NT2/D1 (cell line): Measurements from ENCODE around the gene INSYN1.
"Not testable (repeated sequence)": the region's sequence is repeated elsewhere in the genome, so short reads cannot be mapped to it uniquely, and the experiment has no call there.

Experiments used
- DNase-seq: peaks from one replicate; pipeline ENCODE4 v3.0.0-alpha.2; 2011; ENCODE audit warnings: low read depth, low spot score
- H3K27me3 ChIP-seq: 2 replicates; pipeline ENCODE4 v1.6.0; 2011; ENCODE audit warnings: mild to moderate bottlenecking; ENCODE audit not compliant: insufficient read length, insufficient read depth
- H3K36me3 ChIP-seq: 2 replicates; pipeline ENCODE4 v1.6.1; 2011; ENCODE audit warnings: mild to moderate bottlenecking, low read length, mixed read lengths; ENCODE audit not compliant: insufficient read depth, insufficient read length
- H3K4me1 ChIP-seq: 2 replicates; pipeline ENCODE4 v1.5.1; 2011; ENCODE audit not compliant: insufficient read depth, insufficient read length
- H3K4me3 ChIP-seq: 2 replicates; pipeline ENCODE4 v1.5.1; 2011; ENCODE audit warnings: low read depth; ENCODE audit not compliant: insufficient read length
- H3K9ac ChIP-seq: 2 replicates; pipeline ENCODE4 v1.6.0; 2011; ENCODE audit warnings: low read depth; ENCODE audit not compliant: insufficient read length
- H3K9me3 ChIP-seq: 2 replicates; pipeline ENCODE4 v1.5.1; 2011; ENCODE audit warnings: mild to moderate bottlenecking, low read length; ENCODE audit not compliant: insufficient read depth
- SUZ12 ChIP-seq: IDR thresholded peaks from 2 replicates; pipeline ENCODE4 v1.6.1; 2011; ENCODE audit not compliant: insufficient read length, insufficient read depth; ENCODE audit errors: extremely low read depth
- YY1 ChIP-seq: IDR thresholded peaks from 2 replicates; pipeline ENCODE4 v1.6.1; 2011; ENCODE audit not compliant: insufficient read length, insufficient read depth
- ZNF274 ChIP-seq: IDR thresholded peaks from 2 replicates; pipeline ENCODE4 v1.6.1; 2011; ENCODE audit warnings: mild to moderate bottlenecking, low read depth, low read length

Gene INSYN1

GRCh38 chr15:73710321-73710720 lies 42.8 kb downstream of the INSYN1 start:
- no peaks in the 10 kb centered on the region for H3K27me3 ChIP-seq
- H3K36me3 ChIP-seq: peaks cover 90% of the 10 kb centered on the region
- no peak for TF ChIP-seq ZNF274
- no peak for TF ChIP-seq YY1
- no peak for TF ChIP-seq SUZ12
- DNase-seq: no peak
- H3K9me3 ChIP-seq: no peaks in the 10 kb centered on the region
- no peaks in the 10 kb centered on the region for H3K4me1 ChIP-seq
- no peak overlapping the region for H3K4me3 ChIP-seq
- H3K9ac ChIP-seq: no peak overlapping the region

GRCh38 chr15:73709686-73710085 lies 43.5 kb downstream of the INSYN1 start:
- Histone ChIP-seq H3K9ac (no peak overlapping the region), H3K36me3 (peaks cover 93% of the 10 kb centered on the region), H3K4me3 (no peak overlapping the region), H3K4me1 (peaks cover 3% of the 10 kb centered on the region), H3K27me3 (no peaks in the 10 kb centered on the region), H3K9me3 (no peaks in the 10 kb centered on the region)
- TF ChIP-seq ZNF274 (no peak), SUZ12 (no peak), YY1 (no peak)
- DNase-seq: no peak

- Histone ChIP-seq H3K36me3 (peaks cover 93% of the 10 kb centered on the region), H3K27me3 (no peaks in the 10 kb centered on the region), H3K4me1 (peaks cover 5% of the 10 kb centered on the region), H3K4me3 (no peak overlapping the region), H3K9me3 (no peaks in the 10 kb centered on the region), H3K9ac (no peak overlapping the region)
- DNase-seq: no peak
- TF ChIP-seq ZNF274: no peak
- TF ChIP-seq YY1: no peak
- no peak for TF ChIP-seq SUZ12
These were observed 43.9 kb downstream of the INSYN1 start for GRCh38 chr15:73709241-73709640.

- no peaks in the 10 kb centered on the region for H3K27me3 ChIP-seq
- H3K9me3 ChIP-seq: no peaks in the 10 kb centered on the region
- peaks cover 93% of the 10 kb centered on the region for H3K36me3 ChIP-seq
- TF ChIP-seq SUZ12 (no peak), YY1 (no peak), ZNF274 (no peak)
- H3K4me1 ChIP-seq: peaks cover 5% of the 10 kb centered on the region
- no peak overlapping the region for H3K4me3 ChIP-seq
- no peak overlapping the region for H3K9ac ChIP-seq
- DNase-seq: no peak
These were observed 44.5 kb downstream of the INSYN1 start for GRCh38 chr15:73708691-73709090.

- Histone ChIP-seq H3K9me3 (no peaks in the 10 kb centered on the region), H3K4me3 (no peak overlapping the region), H3K9ac (no peak overlapping the region), H3K27me3 (no peaks in the 10 kb centered on the region), H3K36me3 (peaks cover 84% of the 10 kb centered on the region), H3K4me1 (peaks cover 5% of the 10 kb centered on the region)
- DNase-seq: peak; percentile 60
- no peak for TF ChIP-seq SUZ12
- TF ChIP-seq YY1: no peak
- no peak for TF ChIP-seq ZNF274
These were observed 48.1 kb downstream of the INSYN1 start for GRCh38 chr15:73704869-73705645.

GRCh38 chr15:73704142-73704868 lies 48.8 kb downstream of the INSYN1 start:
- peaks cover 84% of the 10 kb centered on the region for H3K36me3 ChIP-seq

GRCh38 chr15:73703601-73704000 lies 49.5 kb downstream of the INSYN1 start:
- not testable (repeated sequence) for H3K27me3 ChIP-seq, H3K4me3 ChIP-seq, H3K9me3 ChIP-seq, H3K9ac ChIP-seq, DNase-seq
- Histone ChIP-seq H3K4me1 (peaks cover 10% of the 10 kb centered on the region), H3K36me3 (peaks cover 84% of the 10 kb centered on the region)

More at GRCh38 chr15:73704142-73704868, 48.8 kb downstream of the INSYN1 start:
- H3K9me3 ChIP-seq, H3K9ac ChIP-seq, DNase-seq, H3K27me3 ChIP-seq, H3K4me3 ChIP-seq: not testable (repeated sequence)
- H3K4me1 ChIP-seq: peaks cover 10% of the 10 kb centered on the region

GRCh38 chr15:73702311-73703239 lies 50.6 kb downstream of the INSYN1 start:
- H3K9me3 ChIP-seq, H3K27me3 ChIP-seq, H3K4me3 ChIP-seq, H3K9ac ChIP-seq, DNase-seq: not testable (repeated sequence)
- peaks cover 81% of the 10 kb centered on the region for H3K36me3 ChIP-seq
- peaks cover 10% of the 10 kb centered on the region for H3K4me1 ChIP-seq
